ENCODE results near the gene ARHGDIG. TPM values are rescaled to one million over a fixed set of nuclear protein-coding genes. Genes with fewer than 3 reads are reported as not detected.

Gene ARHGDIG
- total RNA-seq, 1 donor from 2014 or later = 5.0 TPM

- Histone ChIP-seq H2AFZ (ENCODE audit: low read depth, low read length) (no peak overlapping the region), H3K9ac (ENCODE audit: low read length) (no peak overlapping the region), H3K27me3 (ENCODE audit: insufficient read depth, low read length) (no peaks in the 10 kb centered on the region), H3K27ac (ENCODE audit: low read depth, low read length) (no peak overlapping the region), H3K4me2 (ENCODE audit: low read length) (no peak overlapping the region), H4K20me1 (ENCODE audit: insufficient read depth, low read length) (no peaks in the 10 kb centered on the region), H3K4me1 (ENCODE audit: insufficient read depth, low read length) (no peaks in the 10 kb centered on the region), H3K9me3 (ENCODE audit: insufficient read depth, low read depth, low read length) (no peaks in the 10 kb centered on the region), H3K79me2 (ENCODE audit: insufficient read depth, low read length) (no peaks in the 10 kb centered on the region), H3K4me3 (ENCODE audit: insufficient read depth, low read depth, low read length) (no peak overlapping the region), H3K36me3 (ENCODE audit: insufficient read depth, low read length) (no peaks in the 10 kb centered on the region)
- Mint-ChIP-seq H3K4me3 (ENCODE audit: unreplicated experiment) (no peak overlapping the region), H3K27ac (ENCODE audit: unreplicated experiment) (no peak overlapping the region), H3K9me3 (ENCODE audit: unreplicated experiment) (no peaks in the 10 kb centered on the region), H3K36me3 (ENCODE audit: low read depth, unreplicated experiment) (peaks cover 8% of the 10 kb centered on the region), H3K27me3 (ENCODE audit: low read depth, unreplicated experiment) (no peaks in the 10 kb centered on the region), H3K4me1 (ENCODE audit: low read depth, unreplicated experiment) (no peaks in the 10 kb centered on the region)
- no peak for TF ChIP-seq EZH2 (IDR thresholded peaks at IDR 0.05; ENCODE audit: insufficient read depth, low read length)
- TF ChIP-seq, protein P1, sequence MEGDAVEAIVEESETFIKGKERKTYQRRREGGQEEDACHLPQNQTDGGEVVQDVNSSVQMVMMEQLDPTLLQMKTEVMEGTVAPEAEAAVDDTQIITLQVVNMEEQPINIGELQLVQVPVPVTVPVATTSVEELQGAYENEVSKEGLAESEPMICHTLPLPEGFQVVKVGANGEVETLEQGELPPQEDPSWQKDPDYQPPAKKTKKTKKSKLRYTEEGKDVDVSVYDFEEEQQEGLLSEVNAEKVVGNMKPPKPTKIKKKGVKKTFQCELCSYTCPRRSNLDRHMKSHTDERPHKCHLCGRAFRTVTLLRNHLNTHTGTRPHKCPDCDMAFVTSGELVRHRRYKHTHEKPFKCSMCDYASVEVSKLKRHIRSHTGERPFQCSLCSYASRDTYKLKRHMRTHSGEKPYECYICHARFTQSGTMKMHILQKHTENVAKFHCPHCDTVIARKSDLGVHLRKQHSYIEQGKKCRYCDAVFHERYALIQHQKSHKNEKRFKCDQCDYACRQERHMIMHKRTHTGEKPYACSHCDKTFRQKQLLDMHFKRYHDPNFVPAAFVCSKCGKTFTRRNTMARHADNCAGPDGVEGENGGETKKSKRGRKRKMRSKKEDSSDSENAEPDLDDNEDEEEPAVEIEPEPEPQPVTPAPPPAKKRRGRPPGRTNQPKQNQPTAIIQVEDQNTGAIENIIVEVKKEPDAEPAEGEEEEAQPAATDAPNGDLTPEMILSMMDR (IDR thresholded peaks at IDR 0.05; ENCODE audit: insufficient read depth, low read depth, low read length) = no peak
- no peak for DNase-seq (ENCODE audit: low read depth)
- FAIRE-seq = no peak
Observed at GRCh38 chr16:290681-291405, 10.5 kb downstream of the ARHGDIG start.

DNA sequence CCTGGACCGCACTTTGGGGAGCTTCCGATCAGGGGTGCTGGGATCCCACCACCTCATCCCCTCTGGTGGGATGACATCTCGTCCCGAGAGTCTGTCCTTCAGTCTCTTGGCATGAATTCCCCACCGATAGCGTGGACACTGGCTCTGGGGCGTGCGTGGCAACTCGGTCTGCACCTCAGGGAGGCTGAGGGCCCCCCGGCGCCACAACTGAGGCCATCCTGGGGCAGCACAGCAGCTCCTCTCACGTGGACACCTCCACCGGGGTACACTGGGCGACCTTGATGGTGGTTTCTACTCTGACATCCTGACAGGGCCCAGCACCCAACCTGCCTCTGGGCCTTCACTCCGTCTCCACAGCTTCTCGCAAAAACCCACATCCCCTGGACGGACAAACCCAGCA lies 11.1 kb downstream of the ARHGDIG start:
- no peak for DNase-seq (ENCODE audit: low read depth)

More for the DNA sequence above, 11.1 kb downstream of the ARHGDIG start:
- no peak overlapping the region for H2AFZ ChIP-seq (ENCODE audit: low read depth, low read length)
- Mint-ChIP-seq H3K4me1 (ENCODE audit: low read depth, unreplicated experiment) (no peaks in the 10 kb centered on the region), H3K9me3 (ENCODE audit: unreplicated experiment) (no peaks in the 10 kb centered on the region), H3K36me3 (ENCODE audit: low read depth, unreplicated experiment) (peaks cover 8% of the 10 kb centered on the region), H3K27ac (ENCODE audit: unreplicated experiment) (no peak overlapping the region), H3K4me3 (ENCODE audit: unreplicated experiment) (no peak overlapping the region), H3K27me3 (ENCODE audit: low read depth, unreplicated experiment) (no peaks in the 10 kb centered on the region)
- no peaks in the 10 kb centered on the region for H3K9me3 ChIP-seq (ENCODE audit: insufficient read depth, low read depth, low read length)
- H3K4me2 ChIP-seq (ENCODE audit: low read length) = no peak overlapping the region
- H3K27ac ChIP-seq (ENCODE audit: low read depth, low read length) = no peak overlapping the region
- no peaks in the 10 kb centered on the region for H3K27me3 ChIP-seq (ENCODE audit: insufficient read depth, low read length)
- FAIRE-seq = no peak
- no peak for TF ChIP-seq EZH2 (IDR thresholded peaks at IDR 0.05; ENCODE audit: insufficient read depth, low read length)
- TF ChIP-seq, protein P1 (IDR thresholded peaks at IDR 0.05; ENCODE audit: insufficient read depth, low read depth, low read length) = no peak
- H3K4me1 ChIP-seq (ENCODE audit: insufficient read depth, low read length) = no peaks in the 10 kb centered on the region
- no peak overlapping the region for H3K4me3 ChIP-seq (ENCODE audit: insufficient read depth, low read depth, low read length)
- H4K20me1 ChIP-seq (ENCODE audit: insufficient read depth, low read length) = no peaks in the 10 kb centered on the region
- no peaks in the 10 kb centered on the region for H3K79me2 ChIP-seq (ENCODE audit: insufficient read depth, low read length)
- no peak overlapping the region for H3K9ac ChIP-seq (ENCODE audit: low read length)
- H3K36me3 ChIP-seq (ENCODE audit: insufficient read depth, low read length) = no peaks in the 10 kb centered on the region
